Common myeloid progenitor, CD34-positive (primary cell): Measurements from ENCODE around the gene MAP4K4.
"Not testable (repeated sequence)": the region's sequence is repeated elsewhere in the genome, so short reads cannot be mapped to it uniquely, and the experiment has no call there.

Source experiments
- CTCF ChIA-PET: fragments of 350-600 bp; sonication (Branson Sonifier 250); formaldehyde crosslinking; loops from one replicate; lab custom pipeline; 2021; ENCODE audit warnings: antibody characterized with exemption; lab: Charles Lee
- POLR2A ChIA-PET: fragments of 350-600 bp; sonication (Branson Sonifier 250); formaldehyde crosslinking; loops from one replicate; lab custom pipeline; 2021; ENCODE audit warnings: antibody characterized with exemption; lab: Charles Lee
- DNase-seq, 3 donors: peaks; one replicate each; pipeline versions ENCODE4 v3.0.0 to v3.0.0-alpha.2; 2013
- H3K27ac ChIP-seq, 2 experiments: 1 replicate in 1 of 2; 2 replicates in 1 of 2; pipeline ENCODE4 v1.7.0; 2013; ENCODE audit warnings: inconsistent platforms in 2 of 2, low read length in 2 of 2, mild to moderate bottlenecking in 2 of 2, low read depth in 1 of 2, moderate library complexity in 1 of 2; ENCODE audit not compliant: severe bottlenecking in 2 of 2, insufficient read depth in 1 of 2, poor library complexity in 1 of 2
- H3K27me3 ChIP-seq, 5 experiments: replicated peaks in 2 of 5; 1 replicate in 3 of 5; 2 replicates in 2 of 5; pipeline versions ENCODE4 v1.6.1 to v1.7.0; 2013; ENCODE audit warnings: low read length in 4 of 5, mild to moderate bottlenecking in 2 of 5, moderate library complexity in 2 of 5, inconsistent platforms in 1 of 5; ENCODE audit not compliant: insufficient read depth in 5 of 5, control insufficient read depth in 4 of 5
- H3K36me3 ChIP-seq, 4 experiments: 1 replicate in 2 of 4; 2 replicates in 2 of 4; pipeline versions ENCODE4 v1.6.1 to v1.7.0; 2013; ENCODE audit warnings: low read length in 3 of 4, control low read depth in 1 of 4, mild to moderate bottlenecking in 1 of 4; ENCODE audit not compliant: control insufficient read depth in 4 of 4, insufficient read depth in 4 of 4
- H3K4me1 ChIP-seq, 4 experiments: 1 replicate in 3 of 4; 2 replicates in 1 of 4; pipeline versions ENCODE4 v1.6.1 to v1.7.1; 2013; ENCODE audit warnings: low read length in 3 of 4, mild to moderate bottlenecking in 3 of 4, control low read depth in 1 of 4, inconsistent platforms in 1 of 4, moderate library complexity in 1 of 4; ENCODE audit not compliant: control insufficient read depth in 4 of 4, insufficient read depth in 4 of 4; ENCODE audit errors: control extremely low read depth in 1 of 4
- H3K4me3 ChIP-seq, 7 experiments: 1 replicate in 4 of 7; 2 replicates in 3 of 7; pipeline versions ENCODE4 v1.5.1 to v1.7.0; 2013; ENCODE audit warnings: mild to moderate bottlenecking in 7 of 7, low read length in 6 of 7, moderate library complexity in 6 of 7, inconsistent platforms in 2 of 7, low read depth in 2 of 7, control low read depth in 1 of 7; ENCODE audit not compliant: insufficient read depth in 4 of 7, control insufficient read depth in 1 of 7; ENCODE audit errors: extremely low read depth in 1 of 7
- H3K9me3 ChIP-seq, 5 experiments: 1 replicate in 4 of 5; 2 replicates in 1 of 5; pipeline versions ENCODE4 v1.6.1 to v1.7.1; 2013; ENCODE audit warnings: low read length in 4 of 5, mild to moderate bottlenecking in 2 of 5, inconsistent platforms in 1 of 5, low read depth in 1 of 5, moderate library complexity in 1 of 5; ENCODE audit not compliant: control insufficient read depth in 4 of 5, insufficient read depth in 2 of 5; ENCODE audit errors: control extremely low read depth in 1 of 5
- WGBS: methylation state at CpG from one replicate; pipeline ENCODE4 v1.1.5; 2013; ENCODE audit not compliant: insufficient coverage; 5-methylcytosine and 5-hydroxymethylcytosine counted together

MAP4K4 gene

DNA sequence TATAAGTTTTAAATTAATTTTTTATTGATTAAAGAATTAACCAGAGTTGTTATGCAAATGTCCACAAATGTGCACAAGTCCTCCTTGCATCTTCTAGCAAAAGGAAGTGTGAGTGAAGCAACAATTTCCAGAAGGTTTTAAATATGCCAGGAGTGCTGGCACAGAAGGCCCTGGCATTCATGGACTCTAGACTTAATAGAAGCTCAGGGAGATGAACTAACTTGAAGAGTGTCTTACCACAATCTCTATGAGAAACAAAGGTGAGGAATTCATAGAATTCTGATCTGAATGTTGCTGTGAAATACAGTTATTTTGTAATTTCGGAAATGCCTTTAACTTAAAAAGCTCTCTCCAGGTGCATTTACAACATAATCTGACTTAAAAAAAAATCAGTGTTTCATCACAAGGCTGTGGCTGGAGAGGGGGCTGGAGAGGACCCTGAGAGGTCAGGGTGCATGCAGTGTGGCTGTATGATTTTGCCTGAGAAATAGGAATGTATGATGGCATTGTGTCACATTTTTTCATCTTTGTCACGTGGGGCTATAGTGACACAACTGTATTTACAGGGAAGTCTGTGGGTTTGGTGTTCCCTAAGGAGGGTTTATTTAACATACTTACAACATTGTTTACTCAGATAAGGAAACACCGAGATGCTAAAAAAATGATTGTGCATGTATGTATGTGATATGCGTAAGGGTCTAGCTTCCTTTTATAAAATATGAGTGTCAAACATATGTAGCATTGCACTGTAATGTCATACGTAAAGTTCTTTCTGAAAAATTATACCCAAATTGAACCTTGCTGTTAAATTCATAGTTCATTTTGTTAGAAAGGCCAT is 66.2 kb downstream of the MAP4K4 start:
- Histone ChIP-seq H3K4me1 (peaks cover 4 to 36% (median 5%) of the 10 kb centered on the region in 4 experiments), H3K4me3 (no peak overlapping the region), H3K9me3 (no peaks in the 10 kb centered on the region), H3K27ac (no peak overlapping the region), H3K36me3 (no peaks in the 10 kb centered on the region), H3K27me3 (no peaks in the 10 kb centered on the region)
- CTCF ChIA-PET: interaction anchor here (0.5 to 1.9 kb wide), 10 partner anchors 14 to 363 kb away, joined by 3 to 6 read pairs (median 3); no protein-coding TSS in a partner anchor
- POLR2A ChIA-PET: interaction anchor here (0.5 kb wide), 1 partner anchor 32 kb away, joined by 3 read pairs; no protein-coding TSS in a partner anchor
- WGBS: 83% methylated on average over 1 of the region's 5 CpGs
- DNase-seq: no peak

GRCh38 chr2:101766337-101766736 is 68.8 kb downstream of the MAP4K4 start:
- Histone ChIP-seq H3K27me3 (no peaks in the 10 kb centered on the region), H3K36me3 (no peaks in the 10 kb centered on the region), H3K4me3 (no peak overlapping the region), H3K4me1 (peaks cover 4 to 50% (median 9%) of the 10 kb centered on the region in 4 experiments), H3K9me3 (no peaks in the 10 kb centered on the region), H3K27ac (no peak overlapping the region)
- POLR2A ChIA-PET: no interaction called here
- WGBS: 100% methylated on average over 1 of the region's 2 CpGs
- CTCF ChIA-PET: interaction anchor here (0.9 to 1.8 kb wide), 4 partner anchors 9 to 424 kb away, joined by 3 to 9 read pairs (median 3); no protein-coding TSS in a partner anchor
- DNase-seq: no peak

DNA sequence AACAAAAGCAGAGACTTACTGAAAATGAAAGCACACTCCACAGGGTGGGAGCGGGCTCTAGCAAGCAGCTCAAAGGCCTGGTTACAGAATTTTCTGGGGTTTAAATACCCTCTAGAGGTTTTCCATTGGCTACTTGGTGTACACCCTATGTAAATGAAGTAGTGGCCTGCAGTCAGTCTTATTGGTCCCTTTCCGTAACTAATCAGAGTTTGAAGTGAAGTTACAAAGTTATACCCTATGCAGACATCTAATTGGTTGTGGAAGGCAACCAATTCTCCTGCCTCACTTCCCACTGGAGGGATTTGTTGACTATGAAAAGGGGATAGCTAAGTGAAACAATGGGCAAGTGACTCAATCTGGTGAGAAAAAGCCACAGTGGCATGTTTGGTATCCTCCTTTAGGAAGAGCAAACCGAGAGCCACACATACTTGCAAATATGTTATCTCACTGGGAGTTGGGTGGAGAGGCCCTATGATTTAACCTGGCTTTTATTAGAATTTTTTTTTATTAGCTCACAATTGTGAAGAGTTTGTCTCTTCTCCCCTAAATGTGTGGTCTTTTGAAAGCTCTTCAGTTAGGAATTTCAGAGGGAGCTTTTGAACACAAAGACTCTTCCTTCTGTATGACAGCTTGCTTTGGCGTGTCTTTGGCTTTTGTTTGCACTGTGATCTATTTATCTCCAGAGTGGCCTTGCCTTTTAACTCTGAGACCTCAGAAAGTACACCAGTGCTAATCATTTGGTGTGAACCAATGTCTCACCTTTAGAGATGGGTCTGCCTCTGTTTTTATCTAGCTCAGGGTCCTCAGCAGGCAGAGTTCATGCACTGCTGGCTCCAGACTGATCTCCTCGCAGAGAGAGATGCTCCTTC is 69.6 kb downstream of the MAP4K4 start:
- Histone ChIP-seq H3K27ac (no peak overlapping the region), H3K4me3 (no peak overlapping the region), H3K36me3 (no peaks in the 10 kb centered on the region), H3K4me1 (peaks cover 4 to 54% (median 9%) of the 10 kb centered on the region in 4 experiments), H3K27me3 (no peaks in the 10 kb centered on the region), H3K9me3 (no peaks in the 10 kb centered on the region)
- CTCF ChIA-PET: interaction anchor here (0.9 to 5.9 kb wide), 8 partner anchors 9 to 425 kb away, joined by 3 to 40 read pairs (median 3); no protein-coding TSS in a partner anchor
- POLR2A ChIA-PET: no interaction called here
- WGBS: 92% methylated on average over 4 of the region's 5 CpGs
- no peak for DNase-seq

GRCh38 chr2:101768556-101769220 is 71.2 kb downstream of the MAP4K4 start:
- Histone ChIP-seq H3K27me3 (no peaks in the 10 kb centered on the region), H3K4me1 (peaks cover 11 to 55% (median 15%) of the 10 kb centered on the region in 4 experiments), H3K9me3 (no peaks in the 10 kb centered on the region), H3K36me3 (no peaks in the 10 kb centered on the region), H3K4me3 (no peak overlapping the region), H3K27ac (no peak overlapping the region)
- CTCF ChIA-PET: interaction anchor here (4.2 to 5.9 kb wide), 3 partner anchors 11 to 64 kb away, joined by 31 to 40 read pairs (median 31); no protein-coding TSS in a partner anchor
- POLR2A ChIA-PET: no interaction called here
- 50% methylated on average over 2 of the region's 4 CpGs for WGBS
- DNase-seq: peak in 2 of 3 donors; percentile 50 to 65

DNA sequence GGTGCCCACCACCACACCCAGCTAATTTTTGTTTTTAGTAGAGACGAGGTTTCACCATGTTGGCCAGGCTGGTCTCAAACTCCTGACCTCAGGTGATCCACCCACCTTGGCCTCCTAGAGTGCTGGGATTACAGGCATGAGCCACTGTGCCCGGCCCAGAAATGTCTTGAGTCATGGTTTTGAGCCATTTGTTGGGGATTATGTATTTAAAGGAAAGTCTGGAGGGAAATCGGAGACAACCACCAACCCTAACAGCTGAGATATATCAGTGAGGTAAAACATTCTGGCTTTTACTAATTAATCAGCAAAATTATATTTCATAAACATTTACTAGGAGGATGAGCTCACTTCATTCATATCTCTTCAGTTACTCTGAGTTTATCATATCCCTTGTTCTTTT is 72.2 kb downstream of the MAP4K4 start:
- H3K36me3 ChIP-seq, POLR2A ChIA-PET, DNase-seq, H3K4me3 ChIP-seq, H3K27ac ChIP-seq, H3K27me3 ChIP-seq, H3K9me3 ChIP-seq: not testable (repeated sequence)
- WGBS: no CpG with 5 or more reads among the region's 3 CpGs
- CTCF ChIA-PET: interaction anchor here (0.9 to 5.9 kb wide), 10 partner anchors 10 to 63 kb away, joined by 3 to 40 read pairs (median 8); no protein-coding TSS in a partner anchor
- H3K4me1 ChIP-seq: peaks cover 9 to 60% (median 15%) of the 10 kb centered on the region in 4 experiments

- peaks cover 9 to 69% (median 17%) of the 10 kb centered on the region in 4 experiments for H3K4me1 ChIP-seq
- no peak overlapping the region for H3K27ac ChIP-seq
- H3K9me3 ChIP-seq: no peaks in the 10 kb centered on the region
- peak; percentile 61 to 72 (median 71) for DNase-seq
- H3K27me3 ChIP-seq: no peaks in the 10 kb centered on the region
- H3K4me3 ChIP-seq: no peak overlapping the region
- WGBS: 92% methylated on average over 1 of the region's 2 CpGs
- ChIA-PET CTCF (interaction anchor here (0.7 to 5.9 kb wide), 17 partner anchors 9 to 307 kb away, joined by 3 to 40 read pairs (median 3); no protein-coding TSS in a partner anchor), POLR2A (no interaction called here)
- H3K36me3 ChIP-seq: no peaks in the 10 kb centered on the region
These were observed 73.2 kb downstream of the MAP4K4 start for GRCh38 chr2:101770726-101771125.
